Activated gamma-delta T cell (primary cell): ENCODE data around the gene NBPF9.
"Not testable (repeated sequence)": the region's sequence is repeated elsewhere in the genome, so short reads cannot be mapped to it uniquely, and the experiment has no call there.

Source experiments
- DNase-seq: peaks from one replicate; lab custom pipeline; 2025; lab: John Stamatoyannopoulos, UW

NBPF9 gene

GRCh38 chr1:149012599-149012998 is 90.8 kb downstream of the NBPF9 start:
- not testable (repeated sequence) for DNase-seq

- DNase-seq, result not testable (repeated sequence)
Observed at GRCh38 chr1:149009761-149010160, 93.6 kb downstream of the NBPF9 start.

DNA sequence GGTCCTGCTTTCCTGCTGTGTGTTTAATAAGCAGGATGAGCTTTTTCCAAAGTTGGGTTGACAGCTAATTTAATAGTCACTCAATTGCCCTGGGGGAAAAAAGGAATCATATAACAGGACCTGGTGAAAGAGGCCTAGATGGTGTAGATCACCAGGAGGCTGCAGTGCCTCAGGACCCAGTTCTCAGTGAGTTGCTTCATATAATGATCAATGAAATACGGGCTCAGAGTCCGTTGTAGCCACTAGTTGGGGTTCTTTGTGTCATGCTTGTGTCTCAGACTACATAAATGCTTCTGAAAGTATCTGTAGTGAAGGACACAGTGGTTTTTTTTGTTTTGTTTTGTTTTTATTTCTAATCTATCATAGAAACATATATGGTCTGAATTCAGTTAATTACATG is 94.6 kb downstream of the NBPF9 start:
- not testable (repeated sequence) for DNase-seq

- DNase-seq, result not testable (repeated sequence)
Observed at GRCh38 chr1:149008326-149008725, 95.0 kb downstream of the NBPF9 start.
